Keratinocyte (primary cell): ENCODE results near the gene SVOP. TPM values are rescaled to one million over a fixed set of nuclear protein-coding genes. Genes with fewer than 3 reads are reported as not detected.

Experiments
- DNase-seq: peaks from one replicate; pipeline ENCODE4 v3.0.0-alpha.2; 2011; ENCODE audit warnings: low read depth, missing footprints, low spot score
- FAIRE-seq: peaks from 2 replicates; lab custom pipeline; 2011; peaks lifted over from hg19 to GRCh38; lab: Jason Lieb, UNC
- H2AFZ ChIP-seq: 2 replicates; pipeline ENCODE4 v1.6.0; 2012; ENCODE audit warnings: low read length, control low read depth, inconsistent platforms; ENCODE audit not compliant: control insufficient read depth
- H3K27ac ChIP-seq: 2 replicates; pipeline ENCODE4 v1.5.1; 2011; ENCODE audit warnings: low read length; ENCODE audit not compliant: control insufficient read depth, insufficient read depth
- H3K27me3 ChIP-seq: 3 replicates; pipeline ENCODE4 v1.6.0; 2011; ENCODE audit warnings: low read length; ENCODE audit not compliant: control insufficient read depth, insufficient read depth; ENCODE audit errors: extremely low read depth
- H3K36me3 ChIP-seq, 2 experiments: 2 replicates in 1 of 2; 3 replicates in 1 of 2; pipeline ENCODE4 v1.5.1; 2011; ENCODE audit warnings: low read length in 2 of 2, mild to moderate bottlenecking in 1 of 2; ENCODE audit not compliant: control insufficient read depth in 2 of 2, insufficient read depth in 2 of 2; ENCODE audit errors: extremely low read depth in 1 of 2
- H3K4me1 ChIP-seq: 3 replicates; pipeline ENCODE4 v1.5.1; 2011; ENCODE audit warnings: low read length; ENCODE audit not compliant: control insufficient read depth, insufficient read depth; ENCODE audit errors: extremely low read depth
- H3K4me2 ChIP-seq: 3 replicates; pipeline ENCODE4 v1.6.0; 2011; ENCODE audit warnings: low read depth, low read length; ENCODE audit not compliant: control insufficient read depth, insufficient read depth; ENCODE audit errors: extremely low read depth
- H3K4me3 ChIP-seq, 3 experiments: fragments of 200-600 bp in 1 of 3; sonication (generic) in 1 of 3; 2 replicates in 2 of 3; 3 replicates in 1 of 3; pipeline ENCODE4 v1.5.1; 2011 to 2016; ENCODE audit warnings: low read length in 3 of 3, mild to moderate bottlenecking in 3 of 3, control low read depth in 2 of 3, inconsistent platforms in 1 of 3, low read depth in 1 of 3, mixed read lengths in 1 of 3, mixed run types in 1 of 3, moderate library complexity in 1 of 3; ENCODE audit not compliant: control insufficient read depth in 2 of 3, insufficient read depth in 2 of 3; ENCODE audit errors: extremely low read depth in 1 of 3
- H3K79me2 ChIP-seq: 2 replicates; pipeline ENCODE4 v1.6.0; 2012; ENCODE audit warnings: low read length; ENCODE audit not compliant: control insufficient read depth, insufficient read depth
- H3K9ac ChIP-seq: 3 replicates; pipeline ENCODE4 v1.6.0; 2011; ENCODE audit warnings: low read length; ENCODE audit not compliant: control insufficient read depth, insufficient read depth; ENCODE audit errors: extremely low read depth
- H3K9me1 ChIP-seq: 3 replicates; pipeline ENCODE4 v1.6.0; 2011; ENCODE audit warnings: low read length; ENCODE audit not compliant: control insufficient read depth, insufficient read depth; ENCODE audit errors: extremely low read depth
- H3K9me3 ChIP-seq: 2 replicates; pipeline ENCODE4 v1.5.1; 2012; ENCODE audit warnings: low read depth, low read length; ENCODE audit not compliant: control insufficient read depth
- H4K20me1 ChIP-seq: 3 replicates; pipeline ENCODE4 v1.6.0; 2011; ENCODE audit warnings: low read length; ENCODE audit not compliant: control insufficient read depth, insufficient read depth; ENCODE audit errors: extremely low read depth
- CTCF ChIP-seq, 3 experiments: IDR thresholded peaks in 1 of 3; conservative IDR thresholded peaks in 1 of 3; optimal IDR thresholded peaks in 1 of 3; 2 replicates in 2 of 3; 3 replicates in 1 of 3; pipeline versions ENCODE3 to v1.5.1; 2011; ENCODE audit warnings: low read length in 3 of 3, mild to moderate bottlenecking in 3 of 3, moderate library complexity in 2 of 3, control low read depth in 1 of 3, inconsistent platforms in 1 of 3; ENCODE audit not compliant: insufficient read depth in 2 of 3; ENCODE audit errors: extremely low read depth in 1 of 3
- EZH2 ChIP-seq: IDR thresholded peaks from one replicate; pipeline ENCODE4 v1.6.1; 2012; ENCODE audit warnings: inconsistent platforms, mild to moderate bottlenecking, low read length, moderate library complexity
- dilution Hi-C: fragments of 300-500 bp; cut with MboI; formaldehyde crosslinking; loops from one replicate; pipeline ENCODE4 v1.7.0; 2020; ENCODE audit warnings: low sequenced_read_pairs; ENCODE audit not compliant: extremely low pct_ligation_motif_present
- polyA plus RNA-seq, 5 experiments: library from polyadenylated mRNA; depleted of rRNA in 3 of 5; stranded (reverse) in 3 of 5; stranded (forward) in 1 of 5; unstranded in 1 of 5; fragments of >200 nt; gene quantifications; 1 replicate in 1 of 5; 2 replicates in 3 of 5; 3 replicates in 1 of 5; pipeline versions ENCODE4 v1.2.1 to v1.2.3, GENCODE V29; 2011 to 2012; ENCODE audit warnings: missing spikeins in 2 of 5, low read depth in 1 of 5, low replicate concordance in 1 of 5

SVOP gene
- polyA plus RNA-seq, 1 donor (not counting 4 experiments of a cell fraction or from before 2014, with no cell fraction given), result not detected

DNA sequence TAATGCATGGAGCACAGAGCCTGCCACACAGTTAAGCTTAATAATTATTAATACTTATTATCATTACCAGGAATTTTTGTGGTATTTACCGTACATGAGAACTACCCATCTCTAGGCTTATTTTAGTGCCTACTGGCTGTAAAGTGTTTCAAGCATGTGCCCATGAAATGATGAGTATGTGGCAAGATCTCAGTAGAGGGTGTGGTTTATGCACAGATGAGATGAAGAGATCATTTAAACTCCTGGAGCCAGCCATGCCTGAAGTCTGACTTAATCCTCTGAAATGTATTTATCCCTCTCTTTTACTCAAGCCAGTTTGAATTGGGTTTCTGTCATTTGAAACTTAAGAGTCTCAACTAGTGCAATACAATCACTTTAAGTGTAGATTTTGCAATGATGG lies 80.7 kb downstream of the SVOP start:
- dilution Hi-C loops, result no loop called here

GRCh38 chr12:108939594-108939993 lies 81.3 kb downstream of the SVOP start:
- no peak overlapping the region for H2AFZ ChIP-seq

More for the DNA sequence above, 80.7 kb downstream of the SVOP start:
- Histone ChIP-seq H2AFZ (no peak overlapping the region), H3K9ac (no peak overlapping the region), H3K4me1 (no peaks in the 10 kb centered on the region), H3K4me3 (no peak overlapping the region), H3K27me3 (peaks cover 5% of the 10 kb centered on the region), H3K4me2 (no peak overlapping the region), H3K9me3 (no peaks in the 10 kb centered on the region), H3K79me2 (no peaks in the 10 kb centered on the region), H3K36me3 (no peaks in the 10 kb centered on the region), H3K27ac (no peak overlapping the region), H4K20me1 (no peaks in the 10 kb centered on the region), H3K9me1 (no peaks in the 10 kb centered on the region)
- DNase-seq (no peak), FAIRE-seq (no peak)
- TF ChIP-seq EZH2 (no peak), CTCF (optimal IDR thresholded peaks at IDR 0.05 in 1 of 3, IDR thresholded peaks at IDR 0.05 in 1 of 3, conservative IDR thresholded peaks at IDR 0.05 in 1 of 3; ENCODE audit: extremely low read depth in 1 of 3, insufficient read depth in 2 of 3, low read length in 3 of 3) (no peak)

More at GRCh38 chr12:108939594-108939993, 81.3 kb downstream of the SVOP start:
- Histone ChIP-seq H3K27ac (no peak overlapping the region), H3K79me2 (no peaks in the 10 kb centered on the region), H3K36me3 (no peaks in the 10 kb centered on the region), H4K20me1 (no peaks in the 10 kb centered on the region), H3K4me1 (no peaks in the 10 kb centered on the region), H3K9me1 (no peaks in the 10 kb centered on the region), H3K4me3 (no peak overlapping the region), H3K4me2 (no peak overlapping the region), H3K27me3 (peaks cover 5% of the 10 kb centered on the region), H3K9me3 (no peaks in the 10 kb centered on the region), H3K9ac (no peak overlapping the region)
- DNase-seq, result no peak
- no peak for FAIRE-seq
- no peak for TF ChIP-seq CTCF (optimal IDR thresholded peaks at IDR 0.05 in 1 of 3, IDR thresholded peaks at IDR 0.05 in 1 of 3, conservative IDR thresholded peaks at IDR 0.05 in 1 of 3; ENCODE audit: extremely low read depth in 1 of 3, insufficient read depth in 2 of 3, low read length in 3 of 3)
- TF ChIP-seq EZH2, result no peak
- dilution Hi-C loops, result no loop called here
